SK-N-SH (cell line): ENCODE data around the gene CNTN4. TPM values are rescaled to one million over a fixed set of nuclear protein-coding genes. Genes with fewer than 3 reads are reported as not detected.

Source experiments
- CTCF ChIA-PET: fragments of 300-600, 350-600 bp; formaldehyde crosslinking; extraction: SDS; loops from one replicate; lab custom pipeline; 2021; lab: Yijun Ruan, JAX
- POLR2A ChIA-PET: fragments of 350-600 bp; sonication (Branson Sonifier 250); formaldehyde crosslinking; extraction: SDS; loops from one replicate; lab custom pipeline; 2020; ENCODE audit warnings: antibody characterized with exemption, inconsistent platforms; lab: Yijun Ruan, JAX
- DNase-seq: peaks from one replicate; pipeline ENCODE4 v3.0.0; 2012
- H2AFZ ChIP-seq: fragments of 200-600 bp; sonication (generic); 2 replicates; pipeline ENCODE4 v1.8.1; 2016; ENCODE audit warnings: antibody characterized with exemption, mild to moderate bottlenecking, low read depth
- H3F3A ChIP-seq: fragments of 200-600 bp; sonication (generic); replicated peaks from 2 replicates; pipeline ENCODE3; 2016; ENCODE audit warnings: antibody characterized with exemption, mild to moderate bottlenecking; ENCODE audit not compliant: insufficient read depth
- H3K27ac ChIP-seq, 2 experiments: fragments of 200-500 bp in 1 of 2; fragments of 200-600 bp in 1 of 2; sonication (Bioruptor generic) in 1 of 2; sonication (generic), shearing (Covaris generic) in 1 of 2; 2 replicates each; pipeline versions ENCODE4 v1.5.1 to v1.6.1; 2014 to 2016; ENCODE audit warnings: low read depth in 2 of 2, inconsistent platforms in 1 of 2, low read length in 1 of 2, mild to moderate bottlenecking in 1 of 2, mixed read lengths in 1 of 2
- H3K27me3 ChIP-seq: fragments of 200-600 bp; sonication (generic), shearing (Covaris generic); 2 replicates; pipeline ENCODE4 v1.6.1; 2016; ENCODE audit warnings: mixed run types; ENCODE audit not compliant: insufficient read depth
- H3K36me3 ChIP-seq, 2 experiments: fragments of 200-500 bp in 1 of 2; fragments of 200-600 bp in 1 of 2; sonication (Bioruptor generic) in 1 of 2; sonication (generic) in 1 of 2; replicated peaks in 1 of 2; 2 replicates each; pipeline versions ENCODE3 to v1.5.1; 2014 to 2016; ENCODE audit warnings: low read length in 1 of 2, mild to moderate bottlenecking in 1 of 2; ENCODE audit not compliant: insufficient read depth in 2 of 2, control insufficient read depth in 1 of 2
- H3K4me1 ChIP-seq, 2 experiments: fragments of 200-500 bp in 1 of 2; fragments of 200-600 bp in 1 of 2; sonication (Bioruptor generic) in 1 of 2; sonication (generic), shearing (Covaris generic) in 1 of 2; 2 replicates each; pipeline versions ENCODE4 v1.5.1 to v1.6.1; 2014 to 2016; ENCODE audit warnings: low read depth in 1 of 2, low read length in 1 of 2, mixed run types in 1 of 2; ENCODE audit not compliant: insufficient read depth in 2 of 2, control insufficient read depth in 1 of 2
- H3K4me2 ChIP-seq: fragments of 200-600 bp; sonication (generic), shearing (Covaris generic); 2 replicates; pipeline ENCODE4 v1.6.1; 2017; ENCODE audit warnings: mixed run types
- H3K4me3 ChIP-seq, 2 experiments: fragments of 200-500 bp in 1 of 2; fragments of 200-600 bp in 1 of 2; sonication (Bioruptor generic) in 1 of 2; sonication (generic), shearing (Covaris generic) in 1 of 2; 2 replicates each; pipeline versions ENCODE4 v1.5.1 to v1.8.1; 2014 to 2016; ENCODE audit warnings: low read depth in 2 of 2, inconsistent platforms in 1 of 2, low read length in 1 of 2, mild to moderate bottlenecking in 1 of 2, mixed read lengths in 1 of 2, moderate library complexity in 1 of 2
- H3K79me2 ChIP-seq: fragments of 200-600 bp; sonication (generic); 2 replicates; pipeline ENCODE4 v1.8.1; 2017; ENCODE audit warnings: mild to moderate bottlenecking; ENCODE audit not compliant: insufficient read depth
- H3K9ac ChIP-seq: fragments of 200-600 bp; sonication (generic); 2 replicates; pipeline ENCODE4 v1.6.1; 2017; ENCODE audit warnings: mixed run types
- H3K9me2 ChIP-seq: fragments of 200-600 bp; sonication (generic); 2 replicates; pipeline ENCODE4 v1.6.1; 2017; ENCODE audit warnings: mixed run types
- H3K9me3 ChIP-seq: fragments of 200-600 bp; sonication (generic); 2 replicates; pipeline ENCODE4 v1.6.1; 2017; ENCODE audit warnings: mixed run types, mild to moderate bottlenecking, moderate library complexity
- H4K20me1 ChIP-seq: fragments of 200-600 bp; sonication (generic); 2 replicates; pipeline ENCODE4 v1.6.1; 2017; ENCODE audit warnings: mild to moderate bottlenecking, mixed run types; ENCODE audit not compliant: insufficient read depth
- CHD2 ChIP-seq: fragments of 150-350 bp; IDR thresholded peaks from 2 replicates; pipeline ENCODE4 v1.6.1; 2018; ENCODE audit warnings: low read length; ENCODE audit not compliant: partially characterized antibody
- ELF1 ChIP-seq: IDR thresholded peaks from 2 replicates; pipeline ENCODE4 v1.4.0; 2012
- EP300 ChIP-seq, 2 experiments: IDR thresholded peaks; 2 replicates each; pipeline versions ENCODE4 v1.4.0 to v1.6.1; 2012; ENCODE audit warnings: borderline replicate concordance in 1 of 2, low read depth in 1 of 2, low read length in 1 of 2
- FOXJ3 ChIP-seq: sonication (generic); formaldehyde crosslinking; IDR thresholded peaks from 2 replicates; pipeline ENCODE4 v1.5.1; 2020; ENCODE audit warnings: mild to moderate bottlenecking, missing genetic modification reagents
- FOXM1 ChIP-seq: IDR thresholded peaks from 2 replicates; pipeline ENCODE4 v1.4.0; 2012; ENCODE audit warnings: low read depth, mild to moderate bottlenecking
- GABPA ChIP-seq: IDR thresholded peaks from 2 replicates; pipeline ENCODE4 v1.4.0; 2012; ENCODE audit warnings: low read depth, mild to moderate bottlenecking
- IRF3 ChIP-seq: fragments of 150-350 bp; IDR thresholded peaks from 2 replicates; pipeline ENCODE4 v1.6.1; 2016; ENCODE audit warnings: mild to moderate bottlenecking, low read depth, low read length
- JUND ChIP-seq: IDR thresholded peaks from 2 replicates; pipeline ENCODE4 v1.4.0; 2012
- MAX ChIP-seq: IDR thresholded peaks from 2 replicates; pipeline ENCODE4 v1.4.0; 2012; ENCODE audit warnings: low read depth
- POLR2AphosphoS5 ChIP-seq: IDR thresholded peaks from 2 replicates; pipeline ENCODE4 v1.6.1; 2012; ENCODE audit warnings: low read depth, low read length
- RAD21 ChIP-seq: IDR thresholded peaks from 2 replicates; pipeline ENCODE4 v1.6.1; 2012; ENCODE audit warnings: mild to moderate bottlenecking, low read length
- REST ChIP-seq: IDR thresholded peaks from 2 replicates; pipeline ENCODE4 v1.6.1; 2012; ENCODE audit warnings: mild to moderate bottlenecking, low read depth, low read length, moderate library complexity
- SMC3 ChIP-seq: IDR thresholded peaks from 2 replicates; pipeline ENCODE4 v1.6.1; 2012; ENCODE audit warnings: low read depth, low read length, improper control_type of control experiment
- TEAD4 ChIP-seq: IDR thresholded peaks from 2 replicates; pipeline ENCODE4 v1.4.0; 2012; ENCODE audit warnings: mild to moderate bottlenecking, borderline replicate concordance; ENCODE audit not compliant: insufficient read depth
- USF1 ChIP-seq: IDR thresholded peaks from 2 replicates; pipeline ENCODE4 v1.4.0; 2012; ENCODE audit warnings: low read depth, borderline replicate concordance
- USF2 ChIP-seq: fragments of 150-350 bp; IDR thresholded peaks from 2 replicates; pipeline ENCODE4 v1.6.1; 2017; ENCODE audit warnings: antibody characterized with exemption, low read length, low read depth, borderline replicate concordance
- ZBTB33 ChIP-seq: IDR thresholded peaks from 2 replicates; pipeline ENCODE4 v1.4.0; 2012; ENCODE audit warnings: low read depth, borderline replicate concordance
- WGBS: methylation state at CpG from one replicate; pipeline ENCODE4 v1.1.6; 2017; ENCODE audit warnings: low lambda C conversion rate; 5-methylcytosine and 5-hydroxymethylcytosine counted together
- polyA plus RNA-seq, 3 experiments: library from polyadenylated mRNA; depleted of rRNA; stranded (reverse); fragments of >200 nt; gene quantifications; 2 replicates each; pipeline ENCODE4 v1.2.3, GENCODE V29; 2012
- TF ChIP-seq, protein P1 (sequence below): fragments of 200-600 bp; sonication (generic); IDR thresholded peaks from 2 replicates; pipeline ENCODE4 v1.6.1; 2017; ENCODE audit warnings: antibody characterized with exemption, mild to moderate bottlenecking, moderate library complexity

CNTN4 gene
- polyA plus RNA-seq, 1 of the 3 experiments (the other 2 are of a cell fraction): 0.12 TPM

GRCh38 chr3:2927259-2927658 is 828.6 kb downstream of the CNTN4 start:
- H3K4me3 ChIP-seq: no peak overlapping the region
- POLR2A ChIA-PET: no interaction called here
- no peaks in the 10 kb centered on the region for H3F3A ChIP-seq
- peaks cover 0 to 2% of the 10 kb centered on the region in 2 experiments; a peak in 1 of 4 replicates for H3K4me1 ChIP-seq
- H2AFZ ChIP-seq: no peak overlapping the region
- CTCF ChIA-PET: no interaction called here
- H4K20me1 ChIP-seq: no peaks in the 10 kb centered on the region
- no peaks in the 10 kb centered on the region for H3K9me2 ChIP-seq
- no peaks in the 10 kb centered on the region for H3K36me3 ChIP-seq
- no peak for TF ChIP-seq GABPA
- no peak for TF ChIP-seq POLR2AphosphoS5
- TF ChIP-seq IRF3: no peak
- no peak for TF ChIP-seq SMC3
- no peak for TF ChIP-seq CHD2
- TF ChIP-seq MAX: no peak
- TF ChIP-seq FOXJ3 (CRISPR knock-in tag): no peak
- no peak for TF ChIP-seq EP300 (IDR thresholded peaks at IDR 0.05; ENCODE audit: borderline replicate concordance in 1 of 2, low read depth in 1 of 2, low read length in 1 of 2)
- TF ChIP-seq, protein P1, sequence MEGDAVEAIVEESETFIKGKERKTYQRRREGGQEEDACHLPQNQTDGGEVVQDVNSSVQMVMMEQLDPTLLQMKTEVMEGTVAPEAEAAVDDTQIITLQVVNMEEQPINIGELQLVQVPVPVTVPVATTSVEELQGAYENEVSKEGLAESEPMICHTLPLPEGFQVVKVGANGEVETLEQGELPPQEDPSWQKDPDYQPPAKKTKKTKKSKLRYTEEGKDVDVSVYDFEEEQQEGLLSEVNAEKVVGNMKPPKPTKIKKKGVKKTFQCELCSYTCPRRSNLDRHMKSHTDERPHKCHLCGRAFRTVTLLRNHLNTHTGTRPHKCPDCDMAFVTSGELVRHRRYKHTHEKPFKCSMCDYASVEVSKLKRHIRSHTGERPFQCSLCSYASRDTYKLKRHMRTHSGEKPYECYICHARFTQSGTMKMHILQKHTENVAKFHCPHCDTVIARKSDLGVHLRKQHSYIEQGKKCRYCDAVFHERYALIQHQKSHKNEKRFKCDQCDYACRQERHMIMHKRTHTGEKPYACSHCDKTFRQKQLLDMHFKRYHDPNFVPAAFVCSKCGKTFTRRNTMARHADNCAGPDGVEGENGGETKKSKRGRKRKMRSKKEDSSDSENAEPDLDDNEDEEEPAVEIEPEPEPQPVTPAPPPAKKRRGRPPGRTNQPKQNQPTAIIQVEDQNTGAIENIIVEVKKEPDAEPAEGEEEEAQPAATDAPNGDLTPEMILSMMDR: no peak
- no peak for TF ChIP-seq RAD21
- TF ChIP-seq TEAD4: no peak
- no peak for TF ChIP-seq REST
- no peak for TF ChIP-seq ELF1
- no peak for TF ChIP-seq ZBTB33
- no peak for TF ChIP-seq FOXM1
- TF ChIP-seq USF2: no peak
- no peak for TF ChIP-seq JUND
- no peak for TF ChIP-seq USF1
- TF ChIP-seq, all 33 proteins: peak for 0
- Histone ChIP-seq H3K27me3 (no peaks in the 10 kb centered on the region), H3K27ac (no peak overlapping the region), H3K9ac (no peak overlapping the region), H3K9me3 (no peaks in the 10 kb centered on the region), H3K4me2 (no peak overlapping the region), H3K79me2 (no peaks in the 10 kb centered on the region)
- no peak for DNase-seq
- WGBS: 0% methylated on average over 1 of the region's 1 CpG
